LNCaP clone FGC (cell line): ENCODE measurements around the gene HSPA1L.
"Not testable (repeated sequence)": the region's sequence is repeated elsewhere in the genome, so short reads cannot be mapped to it uniquely, and the experiment has no call there.

Experiments used
- DNase-seq: peaks from one replicate; pipeline ENCODE4 v3.0.0-alpha.2; 2011; ENCODE audit warnings: low read depth
- H3K4me3 ChIP-seq: 2 replicates; pipeline ENCODE4 v1.5.1; 2011; ENCODE audit warnings: mild to moderate bottlenecking, low read depth, low read length, control low read depth
- TF ChIP-seq, protein P1 (sequence below): IDR thresholded peaks from 2 replicates; pipeline ENCODE4 v1.5.1; 2012; ENCODE audit warnings: mild to moderate bottlenecking; ENCODE audit not compliant: control insufficient read depth, insufficient read depth; ENCODE audit errors: extremely low read depth

HSPA1L gene

DNA sequence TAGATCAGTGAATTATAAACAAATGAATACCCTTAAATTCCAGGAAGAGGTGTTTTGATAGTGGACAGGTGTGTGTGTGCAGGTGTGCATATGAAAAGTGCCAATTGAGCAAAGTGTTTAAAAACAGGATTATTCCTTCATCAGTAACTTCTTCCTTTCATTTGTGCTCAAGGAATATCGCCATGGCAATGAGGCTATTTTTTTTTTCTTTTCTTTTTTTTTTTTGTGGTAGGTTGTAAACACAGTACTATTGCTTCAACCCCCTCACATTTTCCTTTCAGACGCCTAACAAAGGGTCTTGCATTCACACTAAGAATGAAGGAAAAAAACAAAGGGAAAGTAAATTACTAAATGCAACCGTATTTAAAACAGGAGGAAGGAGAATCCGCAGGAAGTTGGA, 10.5 kb upstream of the HSPA1L start:
- TF ChIP-seq, protein P1, sequence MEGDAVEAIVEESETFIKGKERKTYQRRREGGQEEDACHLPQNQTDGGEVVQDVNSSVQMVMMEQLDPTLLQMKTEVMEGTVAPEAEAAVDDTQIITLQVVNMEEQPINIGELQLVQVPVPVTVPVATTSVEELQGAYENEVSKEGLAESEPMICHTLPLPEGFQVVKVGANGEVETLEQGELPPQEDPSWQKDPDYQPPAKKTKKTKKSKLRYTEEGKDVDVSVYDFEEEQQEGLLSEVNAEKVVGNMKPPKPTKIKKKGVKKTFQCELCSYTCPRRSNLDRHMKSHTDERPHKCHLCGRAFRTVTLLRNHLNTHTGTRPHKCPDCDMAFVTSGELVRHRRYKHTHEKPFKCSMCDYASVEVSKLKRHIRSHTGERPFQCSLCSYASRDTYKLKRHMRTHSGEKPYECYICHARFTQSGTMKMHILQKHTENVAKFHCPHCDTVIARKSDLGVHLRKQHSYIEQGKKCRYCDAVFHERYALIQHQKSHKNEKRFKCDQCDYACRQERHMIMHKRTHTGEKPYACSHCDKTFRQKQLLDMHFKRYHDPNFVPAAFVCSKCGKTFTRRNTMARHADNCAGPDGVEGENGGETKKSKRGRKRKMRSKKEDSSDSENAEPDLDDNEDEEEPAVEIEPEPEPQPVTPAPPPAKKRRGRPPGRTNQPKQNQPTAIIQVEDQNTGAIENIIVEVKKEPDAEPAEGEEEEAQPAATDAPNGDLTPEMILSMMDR = no peak
- peak overlapping the region; percentile 38 for H3K4me3 ChIP-seq

DNA sequence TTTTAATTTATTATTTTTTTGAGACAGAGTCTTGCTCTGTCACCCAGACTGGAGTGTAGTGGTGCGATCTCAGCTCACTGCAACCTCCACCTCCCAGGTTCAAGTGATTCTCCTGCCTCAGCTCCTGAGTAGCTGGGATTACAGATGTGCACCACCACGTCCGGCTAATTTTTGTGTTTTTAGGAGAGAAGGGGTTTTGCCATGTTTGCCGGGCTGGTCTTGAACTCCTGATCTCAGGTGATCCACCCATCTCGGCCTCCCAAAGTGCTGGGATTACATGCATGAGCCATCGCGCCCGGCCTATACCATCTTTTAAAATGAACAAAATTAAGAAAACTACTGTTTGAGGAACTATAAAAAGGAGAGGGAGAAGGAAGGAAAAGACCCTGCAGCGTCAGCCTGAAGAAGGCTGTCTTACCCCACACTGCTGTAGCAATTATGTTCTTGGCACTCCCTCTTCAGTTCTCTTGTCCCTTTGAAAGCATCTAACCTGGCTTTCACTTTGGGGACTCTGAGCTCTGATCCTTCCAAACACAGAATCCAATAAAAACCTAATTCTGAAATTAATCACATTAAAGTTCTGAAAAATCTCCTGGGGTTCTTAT, 8.6 kb upstream of the HSPA1L start:
- not testable (repeated sequence) for DNase-seq, H3K4me3 ChIP-seq

More for the DNA sequence above, 10.5 kb upstream of the HSPA1L start:
- DNase-seq = no peak

DNA sequence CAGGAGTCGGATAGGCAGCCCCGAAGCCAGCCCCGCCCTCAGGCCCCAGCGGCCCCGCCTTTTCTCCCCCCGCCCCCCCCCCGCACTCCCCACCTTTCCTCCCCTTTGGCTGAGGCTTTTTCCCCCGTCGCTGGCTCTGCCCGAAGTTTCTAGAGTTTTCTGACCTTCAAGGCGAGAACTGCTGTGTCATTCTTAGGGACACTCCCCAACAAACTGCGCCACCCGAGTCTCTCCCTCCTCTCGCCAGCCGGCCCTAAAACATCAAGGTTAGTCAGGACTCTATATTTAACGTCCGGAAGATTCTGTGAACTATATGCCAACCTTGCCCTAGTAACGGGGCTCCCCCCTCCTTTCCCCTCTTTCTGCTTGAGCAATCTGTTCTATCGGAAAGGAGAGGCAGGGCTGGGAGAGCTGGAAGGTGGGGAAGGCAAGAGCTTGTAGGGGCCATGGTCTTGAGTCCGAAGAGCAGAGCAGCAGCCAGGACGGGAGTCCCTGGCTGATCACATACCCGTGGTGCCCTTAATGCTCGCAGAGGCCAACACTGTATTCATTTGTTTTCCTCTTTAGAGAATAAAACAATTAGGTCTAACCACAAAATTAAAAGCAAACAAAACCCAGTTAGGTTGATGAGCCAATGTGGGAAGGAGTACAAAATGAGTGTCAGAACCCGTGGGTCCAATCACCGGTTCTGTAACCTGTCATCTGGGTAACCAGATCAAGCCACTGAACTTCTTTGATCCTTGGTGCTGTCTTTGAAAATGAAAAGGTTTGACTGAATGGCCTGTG, 7.1 kb upstream of the HSPA1L start:
- peak; percentile 47 for DNase-seq
- peak overlapping the region; percentile 70 for H3K4me3 ChIP-seq
- TF ChIP-seq, protein P1 = no peak

DNA sequence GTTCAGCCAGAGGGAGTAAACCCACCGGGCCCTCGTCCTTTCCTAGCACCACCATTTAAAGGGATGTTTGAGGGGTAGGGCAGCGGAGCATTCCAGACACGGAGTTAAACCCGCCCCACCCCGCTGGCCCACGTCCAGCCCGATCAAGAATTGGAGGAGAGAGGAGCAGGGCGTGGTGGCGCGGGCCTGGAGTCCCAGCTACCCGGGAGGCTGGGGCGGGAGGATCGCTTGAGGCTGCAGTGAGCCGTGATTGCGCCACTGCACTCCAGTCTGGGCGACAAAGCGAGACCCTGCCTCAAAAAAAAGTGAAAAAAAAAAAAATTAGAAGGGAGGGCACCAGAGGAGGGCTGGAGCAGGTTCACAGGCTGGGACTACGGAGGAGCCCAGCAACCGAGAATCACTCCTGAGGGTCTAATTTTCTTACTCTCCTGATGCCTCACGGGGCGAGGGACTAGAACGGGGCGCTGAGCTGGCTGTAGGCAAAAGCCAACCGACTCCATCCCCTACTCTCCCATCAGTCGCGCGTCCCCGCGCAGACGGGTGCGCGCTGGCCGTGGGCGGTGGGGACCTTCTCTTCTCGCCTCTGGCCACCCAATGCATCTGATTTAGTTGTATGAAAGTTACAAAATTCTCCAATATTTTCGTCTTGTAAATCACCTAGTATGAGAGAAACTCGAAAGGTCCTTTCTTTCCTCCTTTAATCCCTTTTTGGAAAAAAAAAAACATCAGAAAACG, 6.4 kb upstream of the HSPA1L start:
- peak overlapping the region; percentile 70 for H3K4me3 ChIP-seq
- TF ChIP-seq, protein P1 = no peak
- no peak for DNase-seq

DNA sequence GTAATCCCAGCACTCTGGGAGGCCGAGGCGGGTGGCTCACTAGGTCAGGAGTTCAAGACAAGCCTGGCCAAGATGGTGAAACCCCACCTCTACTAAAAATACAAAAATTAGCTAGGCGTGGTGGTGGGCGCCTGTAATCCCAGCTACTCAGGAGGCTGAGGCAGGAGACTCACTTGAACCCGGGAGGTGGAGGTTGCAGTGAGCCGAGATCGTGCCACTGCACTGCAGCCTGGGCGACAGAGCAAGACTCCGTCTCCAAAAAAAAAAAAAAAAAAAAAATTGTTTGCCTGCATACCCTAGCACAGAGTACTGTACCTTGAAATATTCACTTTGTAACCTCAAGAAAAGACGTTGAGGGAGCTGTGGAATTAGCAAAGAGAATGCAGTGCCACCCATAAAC, 5.3 kb upstream of the HSPA1L start:
- DNase-seq, H3K4me3 ChIP-seq: not testable (repeated sequence)

DNA sequence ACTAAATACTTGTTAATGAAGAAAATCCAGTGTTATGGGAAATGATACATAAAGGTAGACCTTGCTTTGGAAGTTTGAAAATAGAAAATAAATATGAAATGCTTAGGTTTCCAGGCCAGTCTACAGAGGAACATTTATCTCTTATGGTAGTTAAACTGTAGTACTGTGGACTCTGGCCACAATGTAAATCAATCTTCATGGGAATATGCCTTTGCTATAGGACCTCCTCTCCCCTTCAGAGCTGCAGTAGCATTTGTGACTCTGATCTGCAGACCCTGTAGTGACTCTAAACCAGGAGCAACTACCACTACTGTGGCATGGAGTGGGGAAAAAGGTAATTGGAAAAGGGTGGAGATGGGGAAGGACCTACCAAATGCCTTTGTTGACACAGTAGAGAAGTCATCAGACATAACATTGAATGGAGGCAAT, 4.8 kb upstream of the HSPA1L start:
- TF ChIP-seq, protein P1 = no peak
- no peak for DNase-seq
- no peak overlapping the region for H3K4me3 ChIP-seq

DNA sequence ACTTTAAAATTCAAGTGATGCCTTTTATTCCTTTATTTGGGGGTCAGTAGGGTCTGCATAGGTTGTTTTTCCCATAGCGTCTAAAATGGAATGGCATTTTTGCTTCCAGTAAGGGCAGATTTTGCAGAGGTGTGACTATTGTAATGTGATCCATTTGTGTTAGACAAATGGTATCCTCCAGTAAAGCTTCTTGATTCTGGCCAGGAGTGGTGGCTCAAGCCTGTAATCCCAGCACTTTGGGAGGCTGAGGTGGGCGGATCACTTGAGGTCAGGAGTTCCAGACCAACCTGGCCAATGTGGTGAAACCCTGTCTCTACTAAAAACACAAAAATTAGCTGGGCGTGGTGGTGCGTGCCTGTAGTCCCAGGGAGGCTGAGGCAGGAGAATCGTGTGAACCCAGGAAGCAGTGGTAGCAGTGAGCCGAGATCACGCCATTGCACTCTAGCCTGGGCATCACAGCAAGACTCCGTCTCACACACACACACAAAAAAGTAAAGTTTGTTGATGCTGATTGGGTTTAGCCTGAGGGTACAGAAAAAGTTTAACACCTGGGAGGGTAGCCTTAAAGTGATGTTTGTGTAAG, 2.9 kb upstream of the HSPA1L start:
- not testable (repeated sequence) for DNase-seq, H3K4me3 ChIP-seq

DNA sequence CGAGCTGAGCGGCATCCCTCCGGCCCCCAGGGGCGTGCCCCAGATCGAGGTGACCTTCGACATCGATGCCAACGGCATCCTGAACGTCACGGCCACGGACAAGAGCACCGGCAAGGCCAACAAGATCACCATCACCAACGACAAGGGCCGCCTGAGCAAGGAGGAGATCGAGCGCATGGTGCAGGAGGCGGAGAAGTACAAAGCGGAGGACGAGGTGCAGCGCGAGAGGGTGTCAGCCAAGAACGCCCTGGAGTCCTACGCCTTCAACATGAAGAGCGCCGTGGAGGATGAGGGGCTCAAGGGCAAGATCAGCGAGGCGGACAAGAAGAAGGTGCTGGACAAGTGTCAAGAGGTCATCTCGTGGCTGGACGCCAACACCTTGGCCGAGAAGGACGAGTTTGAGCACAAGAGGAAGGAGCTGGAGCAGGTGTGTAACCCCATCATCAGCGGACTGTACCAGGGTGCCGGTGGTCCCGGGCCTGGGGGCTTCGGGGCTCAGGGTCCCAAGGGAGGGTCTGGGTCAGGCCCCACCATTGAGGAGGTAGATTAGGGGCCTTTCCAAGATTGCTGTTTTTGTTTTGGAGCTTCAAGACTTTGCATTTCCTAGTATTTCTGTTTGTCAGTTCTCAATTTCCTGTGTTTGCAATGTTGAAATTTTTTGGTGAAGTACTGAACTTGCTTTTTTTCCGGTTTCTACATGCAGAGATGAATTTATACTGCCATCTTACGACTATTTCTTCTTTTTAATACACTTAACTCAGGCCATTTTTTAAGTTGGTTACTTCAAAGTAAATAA, 2.2 kb upstream of the HSPA1L start:
- not testable (repeated sequence) for H3K4me3 ChIP-seq, DNase-seq
